ENCODE data around the gene DBX1.

The DBX1 gene

GRCh38 chr11:20120134-20120925 lies 39.9 kb downstream of the DBX1 start:
- DNase-seq (ENCODE audit: low read depth) = no peak

GRCh38 chr11:20119315-20119714 lies 41.0 kb downstream of the DBX1 start:
- no peak for DNase-seq (ENCODE audit: low read depth)

DNA sequence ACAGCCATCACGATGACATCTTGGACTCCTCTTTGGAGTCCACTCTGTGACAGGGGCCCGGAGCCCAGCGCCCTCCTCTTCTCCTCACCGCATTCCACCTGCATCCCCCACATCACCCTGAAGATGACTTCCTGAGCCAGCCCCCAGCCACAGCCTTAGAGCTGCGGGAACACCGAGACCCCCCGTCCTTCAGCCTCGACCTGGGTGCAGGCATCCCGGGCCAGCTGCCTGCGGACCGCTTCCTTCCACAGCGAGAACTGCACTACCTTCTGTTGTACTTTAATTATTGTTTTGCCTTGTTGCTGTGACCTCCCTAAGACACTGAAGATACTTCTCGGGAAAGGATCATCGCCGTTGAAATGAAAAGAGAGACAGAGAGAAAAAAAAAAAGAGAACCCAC lies 42.1 kb downstream of the DBX1 start:
- DNase-seq (ENCODE audit: low read depth) = no peak

DNA sequence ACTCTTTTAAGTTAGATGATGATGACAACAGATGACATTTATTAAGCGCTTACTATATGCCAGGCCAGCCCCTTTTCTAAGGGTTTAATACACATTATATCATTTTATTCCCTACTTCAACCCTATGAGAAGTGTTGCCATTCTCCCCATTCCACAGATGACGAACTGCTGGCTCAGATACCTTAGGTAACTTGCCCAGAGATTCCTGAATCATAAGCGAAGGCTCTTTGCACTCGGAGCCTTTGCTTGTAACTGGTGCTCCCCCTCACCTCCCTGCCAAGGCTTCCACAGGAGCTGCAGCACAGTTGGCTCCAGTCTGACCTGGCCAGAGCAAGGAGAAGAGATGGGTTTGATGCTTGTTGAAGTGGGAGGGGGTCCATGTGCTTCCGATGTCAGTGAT lies 43.0 kb downstream of the DBX1 start:
- no peak for DNase-seq (ENCODE audit: low read depth)

GRCh38 chr11:20116825-20117224 lies 43.5 kb downstream of the DBX1 start:
- peak; percentile 44 for DNase-seq (ENCODE audit: low read depth)

GRCh38 chr11:20114588-20114987 lies 45.7 kb downstream of the DBX1 start:
- DNase-seq (ENCODE audit: low read depth) = no peak

DNA sequence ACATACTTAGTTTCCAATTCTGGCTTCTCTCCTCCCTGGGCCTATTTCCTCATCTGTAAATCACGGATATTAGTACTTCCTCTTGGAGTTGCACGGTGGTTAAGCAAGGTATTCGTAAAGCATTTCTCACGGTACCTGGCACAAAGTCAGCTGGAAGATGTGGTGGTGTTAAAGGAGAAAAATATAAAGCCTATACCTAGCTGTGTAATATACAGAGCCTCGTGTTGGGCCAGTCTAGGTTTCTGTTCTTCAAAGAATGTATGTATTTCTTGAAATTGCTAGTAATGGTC lies 47.2 kb downstream of the DBX1 start:
- no peak for DNase-seq (ENCODE audit: low read depth)

DNA sequence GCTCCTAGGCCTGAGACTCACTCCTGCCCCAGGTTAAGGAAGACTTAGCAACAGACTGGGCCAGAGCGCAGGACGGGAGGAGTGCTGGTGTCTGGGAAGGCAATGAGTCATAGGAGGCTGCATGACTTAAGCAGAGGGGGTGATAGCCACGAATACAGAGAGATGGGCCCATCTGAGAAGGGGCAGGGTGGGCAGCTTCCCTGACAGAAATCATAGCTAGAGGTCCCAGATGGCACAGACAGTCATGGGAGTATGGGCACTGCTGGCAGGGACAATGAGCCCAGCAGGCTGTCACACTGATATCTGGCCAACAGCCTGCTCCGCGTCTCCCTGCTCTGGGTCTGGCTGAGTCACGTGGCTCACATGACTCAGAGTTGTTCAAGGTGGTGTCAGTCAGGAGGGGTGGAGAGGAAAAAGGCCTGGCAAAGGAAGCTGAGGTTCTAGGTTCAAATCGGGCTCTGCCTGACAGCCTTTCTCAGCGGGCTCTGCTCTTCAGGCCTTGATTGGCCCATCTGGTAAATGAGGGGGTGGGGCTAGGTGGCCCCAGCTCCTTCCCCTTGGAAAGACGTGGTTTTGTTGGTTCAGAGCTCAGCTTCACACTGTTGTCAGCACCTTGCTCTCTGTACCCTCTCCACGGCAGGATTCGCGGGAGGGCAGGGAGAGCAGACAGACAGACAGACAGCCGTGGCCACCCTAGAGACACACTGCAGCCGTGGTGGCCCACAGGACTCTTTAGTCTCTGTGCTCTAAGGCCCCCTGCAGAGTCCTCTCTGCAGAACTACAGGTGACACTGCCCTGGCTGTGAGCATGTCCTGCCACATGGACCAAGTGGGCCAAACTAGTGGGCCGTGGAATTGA lies 47.8 kb downstream of the DBX1 start:
- DNase-seq (ENCODE audit: low read depth) = peak; percentile 87

- no peak for DNase-seq (ENCODE audit: low read depth)
Measured at GRCh38 chr11:20111871-20112270, 48.4 kb downstream of the DBX1 start.

GRCh38 chr11:20110908-20111669 lies 49.2 kb downstream of the DBX1 start:
- peak; percentile 93 for DNase-seq (ENCODE audit: low read depth)

GRCh38 chr11:20109731-20110445 lies 50.4 kb downstream of the DBX1 start:
- no peak for DNase-seq (ENCODE audit: low read depth)
